Head of caudate nucleus (tissue), 42 donors: ENCODE measurements around the gene WDR93.
A peak's percentile ranks its signal among the peaks of the same experiment; 100 is the strongest.

ENCODE experiments used
- DNase-seq, 42 donors: peaks; one replicate each; pipeline versions ENCODE4 v3.0.0 to v3.0.0-alpha.2; 2020 to 2021; ENCODE audit warnings: mixed read lengths in 7 of 42
- intact Hi-C: fragments of 100-400 bp; cut with DNase I; formaldehyde crosslinking; loops from one replicate; pipeline ENCODE4 v1.15.0; 2022

The WDR93 gene

DNA sequence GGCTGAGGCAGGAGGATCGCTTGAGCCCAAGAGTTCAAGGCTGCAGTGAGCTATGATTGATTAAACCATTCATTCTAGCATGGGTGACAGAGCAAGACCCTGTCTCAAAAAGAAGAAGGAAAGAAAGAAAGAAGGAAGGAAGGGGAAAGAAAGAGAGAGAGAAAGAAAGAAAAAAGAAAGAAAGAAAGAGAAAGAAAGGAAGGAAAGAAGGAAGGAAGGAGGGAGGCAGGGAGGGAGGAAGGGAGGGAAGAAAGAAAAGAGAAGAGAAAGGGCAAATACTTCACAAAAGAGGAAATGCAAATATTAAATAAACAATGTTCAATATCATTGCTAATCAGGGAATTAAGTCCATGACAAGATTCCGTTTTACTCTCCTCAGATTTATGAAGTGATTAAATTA is 31.3 kb upstream of the WDR93 start:
- intact Hi-C loops: no loop called here
- DNase-seq: no peak

GRCh38 chr15:89660556-89660955 is 30.1 kb upstream of the WDR93 start:
- no peak for DNase-seq
- intact Hi-C loops: no loop called here

DNA sequence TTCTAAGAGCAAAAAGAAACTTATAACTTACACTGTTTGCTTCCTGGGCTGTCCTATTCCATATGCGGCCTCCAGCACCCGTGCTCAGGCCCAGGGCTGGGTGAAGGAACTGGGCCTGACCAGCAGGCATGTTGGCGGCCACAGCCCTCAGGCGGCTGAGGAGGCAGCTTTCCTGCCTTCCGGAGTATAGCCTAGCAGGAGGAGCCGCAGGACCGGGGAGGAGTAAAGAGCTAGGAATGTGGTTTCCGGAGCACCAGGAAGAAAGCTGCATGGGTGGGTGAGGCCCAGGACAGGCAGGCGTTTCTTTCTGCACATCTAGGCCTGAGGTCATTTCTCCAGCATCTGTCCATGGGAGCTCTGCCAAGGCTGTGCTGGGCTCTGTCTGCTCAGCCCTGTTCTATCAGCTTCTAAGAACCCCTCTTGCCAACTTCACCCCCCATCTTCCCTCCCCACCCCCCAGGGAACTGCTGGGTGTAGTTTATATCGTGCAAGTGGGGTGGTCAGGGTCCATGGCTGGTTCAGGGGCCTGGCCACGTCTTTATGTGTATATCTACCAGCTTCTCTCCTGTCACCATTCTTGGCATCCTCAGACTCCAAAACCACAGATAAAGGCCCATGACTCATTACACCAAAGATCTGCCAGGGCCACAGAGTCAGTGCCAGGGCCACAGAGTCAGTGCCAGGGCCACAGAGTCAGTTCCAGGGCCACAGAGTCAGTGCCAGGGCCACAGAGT is 27.6 kb upstream of the WDR93 start:
- DNase-seq: peak in 1 of 42 donors; percentile 19
- intact Hi-C loops: no loop called here

DNA sequence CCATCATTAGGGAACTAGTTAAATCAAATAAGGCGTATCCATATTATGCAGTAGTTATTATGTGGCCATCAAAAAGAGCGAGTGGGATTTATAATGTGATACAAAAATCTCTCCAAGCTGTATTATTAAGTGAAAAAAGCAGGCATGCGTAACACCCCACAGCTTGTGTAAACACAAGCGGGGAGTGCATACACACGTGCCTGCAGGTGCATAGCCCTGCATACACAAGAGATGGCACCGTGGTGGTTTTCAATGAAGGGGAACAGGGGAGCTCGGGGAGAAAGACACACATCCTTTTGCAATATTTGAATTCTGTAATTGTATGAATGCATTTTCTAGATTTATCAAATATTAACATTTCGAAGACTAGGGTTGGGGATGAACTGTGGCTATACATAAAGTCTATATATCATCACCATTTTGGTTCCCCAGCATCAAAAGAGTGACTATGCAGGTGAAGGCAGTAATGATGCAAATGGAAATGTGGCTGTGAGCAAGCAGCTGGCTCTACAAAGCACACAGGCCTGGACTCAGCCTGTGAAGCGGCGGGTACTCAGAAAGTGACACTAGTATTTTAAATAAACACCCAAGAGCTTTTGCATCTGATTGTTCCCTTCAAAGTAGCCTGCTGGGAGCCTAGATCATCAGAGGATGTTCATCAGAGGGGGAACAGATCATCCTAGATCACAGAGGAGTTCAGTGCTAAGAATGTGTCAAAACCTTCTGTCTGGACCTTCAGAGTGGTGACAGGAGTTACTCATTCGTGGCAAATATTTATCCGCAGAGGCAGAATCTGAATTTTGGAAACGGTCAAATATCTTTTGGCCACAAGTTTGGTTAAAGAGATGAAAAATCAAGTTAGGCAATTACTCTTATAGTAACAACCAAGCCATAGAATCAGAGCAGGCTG is 25.9 kb upstream of the WDR93 start:
- intact Hi-C loops: no loop called here
- DNase-seq: no peak

DNA sequence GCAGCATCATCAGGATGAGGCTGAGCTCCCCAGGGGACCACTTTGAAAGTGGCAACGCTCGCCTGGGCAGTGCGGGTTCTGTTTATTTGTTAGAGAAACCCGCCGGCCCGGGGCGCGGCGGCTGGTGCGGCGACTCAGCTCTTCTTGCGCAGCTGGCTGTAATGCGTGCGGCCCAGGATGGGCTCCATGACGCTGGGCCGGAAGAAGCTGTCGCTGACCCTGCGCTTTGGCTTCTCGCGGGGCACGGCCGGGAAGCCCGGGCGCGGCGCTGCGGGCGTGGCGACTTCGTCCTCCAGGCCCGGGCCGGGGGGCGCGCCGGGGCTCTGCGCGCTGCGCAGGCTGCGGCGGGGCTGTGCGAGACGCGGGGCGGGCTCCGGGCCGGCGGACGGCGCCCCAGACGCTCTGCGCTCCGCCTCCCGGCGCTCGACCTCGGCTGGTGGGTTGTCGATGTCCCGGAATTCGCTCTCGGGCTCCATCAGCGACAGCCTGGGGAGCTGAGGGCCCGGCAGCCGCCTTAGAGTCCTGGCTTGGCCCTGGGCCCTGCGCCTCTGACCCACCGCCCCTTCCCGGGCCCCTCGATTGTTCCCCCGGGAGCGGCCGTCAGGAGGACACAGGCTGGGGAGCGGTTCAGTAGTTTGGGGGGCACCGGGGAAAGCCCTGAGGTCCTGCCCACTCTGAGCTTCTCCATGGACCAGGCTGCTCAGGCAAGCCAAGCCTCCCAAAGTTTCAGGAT is 25.0 kb upstream of the WDR93 start:
- DNase-seq: peak in 31 of 42 donors; percentile 14 to 63 (median 33)
- intact Hi-C loops: no loop called here

DNA sequence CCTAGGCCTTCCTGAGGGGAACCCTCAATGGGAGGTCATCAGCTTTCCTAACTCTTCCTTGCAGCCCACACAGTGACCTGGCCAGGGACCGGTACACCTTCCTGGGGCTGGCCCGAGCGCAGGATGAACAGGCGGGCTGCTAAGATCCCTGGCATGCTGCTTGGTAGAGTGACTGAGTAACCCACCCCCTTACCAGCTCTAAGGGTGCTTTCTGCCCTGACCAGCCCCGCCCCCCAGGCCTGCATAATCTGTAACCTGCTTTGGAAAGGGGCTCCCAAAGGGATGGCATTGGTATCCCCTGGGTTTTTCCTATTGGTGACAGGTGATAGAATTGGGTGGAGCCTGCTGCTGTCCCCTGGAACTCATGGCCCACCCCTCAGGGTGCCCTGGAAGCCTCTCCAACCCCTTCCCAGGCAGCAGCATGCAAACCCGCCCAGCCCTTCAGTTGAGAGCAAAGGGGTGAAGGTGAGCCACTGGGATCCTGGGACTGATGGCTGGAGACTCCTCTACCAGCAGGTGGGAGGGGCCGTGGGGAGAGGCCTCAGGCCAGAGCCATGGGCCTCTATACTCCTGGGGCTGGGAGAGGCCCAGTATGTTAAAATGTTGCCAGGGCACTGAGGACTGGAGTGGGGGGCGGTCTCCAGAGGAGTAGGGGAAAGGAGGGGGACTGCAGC is 24.3 kb upstream of the WDR93 start:
- intact Hi-C loops: no loop called here
- DNase-seq: peak in 1 of 42 donors; percentile 31

DNA sequence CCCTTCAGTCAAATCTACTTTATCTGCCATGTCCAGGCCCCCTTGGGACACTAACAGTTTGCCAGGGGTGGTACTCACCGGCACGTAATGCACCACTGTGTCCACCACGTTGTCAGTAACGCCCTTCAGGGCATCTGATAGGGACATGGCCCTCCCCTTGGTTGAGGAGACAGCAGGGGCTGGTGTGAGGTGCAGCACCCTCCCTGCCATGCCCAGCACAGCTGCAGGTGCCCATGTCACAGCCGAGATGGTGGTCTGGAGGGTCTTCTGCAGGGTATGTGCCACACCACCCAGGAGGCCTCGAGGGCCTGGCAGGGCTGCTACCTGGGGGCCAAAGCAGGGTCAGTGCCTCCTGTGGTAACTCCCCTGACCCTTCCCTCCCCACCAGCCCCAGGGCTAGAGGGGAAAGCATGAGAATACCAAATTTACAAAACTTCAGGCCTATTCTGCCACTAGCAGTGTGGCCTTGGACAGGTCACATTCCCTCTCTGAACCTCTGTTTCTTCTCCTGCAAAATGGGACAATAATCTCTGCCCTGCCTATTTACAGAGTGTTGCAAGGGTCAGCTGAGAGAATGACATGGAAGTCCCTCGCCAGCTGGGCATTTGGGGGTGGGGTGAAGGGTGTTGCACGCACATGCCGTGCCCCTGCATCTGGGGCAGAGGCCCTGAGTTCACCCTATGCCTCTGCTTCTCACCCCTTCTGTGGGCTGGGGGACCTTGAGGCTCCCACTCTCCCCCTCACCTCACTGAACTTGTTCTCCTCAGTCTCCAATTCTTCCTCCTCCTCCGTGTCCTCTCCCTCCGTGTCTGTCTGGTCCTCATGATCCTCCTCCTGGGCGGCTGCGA is 23.5 kb upstream of the WDR93 start:
- intact Hi-C loops: no loop called here
- DNase-seq: no peak

DNA sequence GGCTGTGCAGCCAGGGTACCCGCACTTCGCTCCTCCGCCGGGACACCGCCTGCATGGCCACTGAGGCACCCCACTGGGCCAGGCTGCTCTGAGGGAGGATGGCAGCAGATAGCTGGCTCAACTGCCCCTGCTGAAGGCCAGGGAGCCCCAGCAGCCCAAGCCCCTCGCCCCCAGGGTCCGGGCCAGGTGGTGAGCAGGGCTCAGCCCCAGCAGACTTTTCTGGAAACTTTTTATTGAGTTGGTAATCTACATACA is 23.0 kb upstream of the WDR93 start:
- DNase-seq: no peak
- intact Hi-C loops: no loop called here

GRCh38 chr15:89668171-89668570 is 22.4 kb upstream of the WDR93 start:
- DNase-seq: no peak
- intact Hi-C loops: no loop called here

DNA sequence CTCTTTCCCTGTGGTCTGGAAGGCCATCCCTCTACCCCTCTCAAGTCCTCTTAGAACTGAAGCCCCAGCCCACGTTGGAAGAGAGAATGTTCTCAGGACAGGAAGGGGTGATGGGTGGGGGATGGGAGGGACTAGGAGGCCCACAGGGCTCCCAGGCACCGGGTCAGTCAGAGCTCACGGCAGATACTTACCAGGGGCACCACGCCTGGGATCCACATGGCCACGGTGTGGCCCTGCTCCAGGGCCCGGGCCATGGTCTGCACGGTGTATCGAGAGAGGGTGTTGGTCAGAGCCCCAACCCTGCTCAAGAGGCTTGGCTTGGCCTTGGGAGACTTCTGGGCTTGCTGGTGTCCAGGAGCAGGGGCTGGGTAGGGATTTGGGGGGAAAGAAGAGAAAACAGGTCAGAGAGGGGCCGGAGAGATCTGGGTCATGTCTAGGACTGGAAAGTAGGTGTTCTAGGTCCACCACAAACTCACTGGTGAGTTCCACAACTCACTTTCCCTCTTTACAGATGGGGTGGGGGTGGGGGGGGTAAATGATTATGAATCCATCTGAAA is 21.2 kb upstream of the WDR93 start:
- no peak for DNase-seq
- intact Hi-C loops: no loop called here

GRCh38 chr15:89669941-89670340 is 20.7 kb upstream of the WDR93 start:
- no peak for DNase-seq
- intact Hi-C loops: no loop called here

GRCh38 chr15:89670971-89671560 is 19.5 kb upstream of the WDR93 start:
- intact Hi-C loops: no loop called here
- no peak for DNase-seq

- no peak for DNase-seq
- intact Hi-C loops: no loop called here
Observed at GRCh38 chr15:89671687-89672086, 18.9 kb upstream of the WDR93 start.

- intact Hi-C loops: no loop called here
- DNase-seq: peak in 8 of 42 donors; percentile 19 to 49 (median 34)
Observed at GRCh38 chr15:89672221-89673164, 18.1 kb upstream of the WDR93 start.

- intact Hi-C loops: no loop called here
- peak in 1 of 42 donors; percentile 23 for DNase-seq
Observed at GRCh38 chr15:89673165-89673512, 17.5 kb upstream of the WDR93 start.

GRCh38 chr15:89674526-89674925 is 16.1 kb upstream of the WDR93 start:
- intact Hi-C loops: no loop called here
- DNase-seq: peak in 1 of 42 donors; percentile 4

- DNase-seq: peak in 2 of 42 donors; percentile 6 to 25
- intact Hi-C loops: no loop called here
Observed at GRCh38 chr15:89675606-89676005, 15.0 kb upstream of the WDR93 start.
